ENCODE results near the gene RAP2B. TPM values are rescaled to one million over a fixed set of nuclear protein-coding genes. Genes with fewer than 3 reads are reported as not detected.

The RAP2B gene
- total and polyA plus RNA-seq, 2 donors (not counting 1 experiment from before 2014, with no cell fraction given): 2.8 to 16.9 TPM

GRCh38 chr3:153215497-153215896 is 53.5 kb downstream of the RAP2B start:
- H3K9me3 ChIP-seq (ENCODE audit: control extremely low read depth in 1 of 3, control insufficient read depth in 2 of 3, insufficient read depth in 1 of 3, low read length in 2 of 3): no peaks in the 10 kb centered on the region
- no peak overlapping the region for H3K4me2 ChIP-seq (replicated peaks; ENCODE audit: low read depth, low read length, poor library complexity, severe bottlenecking)
- Mint-ChIP-seq H3K27me3 (no peaks in the 10 kb centered on the region), H3K9me3 (ENCODE audit: insufficient read depth) (no peaks in the 10 kb centered on the region), H3K4me1 (peaks cover 18% of the 10 kb centered on the region), H3K4me3 (no peak overlapping the region), H3K27ac (no peak overlapping the region)
- H3K4me3 ChIP-seq (ENCODE audit: control extremely low read depth in 1 of 5, extremely low read depth in 1 of 5, insufficient read depth in 1 of 5, low read depth in 2 of 5, low read length in 4 of 5): no peak overlapping the region
- POLR2A ChIA-PET: no interaction called here
- no peak overlapping the region for H3K27ac ChIP-seq (ENCODE audit: low read length in 2 of 2)
- DNase-seq (no peak), ATAC-seq (ENCODE audit: low read depth) (no peak)
- no peak overlapping the region for H3K9ac ChIP-seq (ENCODE audit: low read length)
- TF ChIP-seq CTCF (IDR thresholded peaks at IDR 0.05) (no peak), EZH2 (IDR thresholded peaks at IDR 0.05; ENCODE audit: borderline replicate concordance, insufficient read depth, low read depth, low read length, poor library complexity, severe bottlenecking) (no peak)
- no peaks in the 10 kb centered on the region for H3K79me2 ChIP-seq (ENCODE audit: control insufficient read depth, insufficient read depth, low read length)
- CTCF ChIA-PET: no interaction called here
- H3K36me3 ChIP-seq (replicated peaks in 1 of 2; ENCODE audit: control extremely low read depth in 1 of 2, control insufficient read depth in 1 of 2, extremely low read depth in 1 of 2, insufficient read depth in 2 of 2, low read length in 1 of 2): no peaks in the 10 kb centered on the region
- no peak overlapping the region for H2AFZ ChIP-seq (ENCODE audit: insufficient read depth, low read depth, low read length, poor library complexity, severe bottlenecking)
- H3K4me1 ChIP-seq (ENCODE audit: control insufficient read depth in 2 of 2, insufficient read depth in 2 of 2, low read length in 2 of 2): peaks cover 2 to 4% of the 10 kb centered on the region in 2 donors
- no peaks in the 10 kb centered on the region for H3K27me3 ChIP-seq (replicated peaks in 1 of 4; ENCODE audit: control extremely low read depth in 1 of 4, control insufficient read depth in 3 of 4, insufficient read depth in 4 of 4, low read length in 3 of 4)
- no peaks in the 10 kb centered on the region for H4K20me1 ChIP-seq (ENCODE audit: control insufficient read depth, insufficient read depth, low read length, poor library complexity, severe bottlenecking)
- intact Hi-C loops (cut with micrococcal nuclease): no loop called here
- no CpG with 5 or more reads among the region's 1 CpG for WGBS (ENCODE audit: insufficient coverage)

- intact Hi-C loops (cut with micrococcal nuclease): no loop called here
- Histone ChIP-seq H3K27ac (ENCODE audit: low read length in 2 of 2) (no peak overlapping the region), H3K9me3 (ENCODE audit: control extremely low read depth in 1 of 3, control insufficient read depth in 2 of 3, insufficient read depth in 1 of 3, low read length in 2 of 3) (no peaks in the 10 kb centered on the region), H3K4me2 (replicated peaks; ENCODE audit: low read depth, low read length, poor library complexity, severe bottlenecking) (no peak overlapping the region), H3K4me3 (ENCODE audit: control extremely low read depth in 1 of 5, extremely low read depth in 1 of 5, insufficient read depth in 1 of 5, low read depth in 2 of 5, low read length in 4 of 5) (no peak overlapping the region), H3K9ac (ENCODE audit: low read length) (no peak overlapping the region), H3K36me3 (replicated peaks in 1 of 2; ENCODE audit: control extremely low read depth in 1 of 2, control insufficient read depth in 1 of 2, extremely low read depth in 1 of 2, insufficient read depth in 2 of 2, low read length in 1 of 2) (no peaks in the 10 kb centered on the region), H3K4me1 (ENCODE audit: control insufficient read depth in 2 of 2, insufficient read depth in 2 of 2, low read length in 2 of 2) (peaks cover 6 to 8% of the 10 kb centered on the region in 2 donors), H2AFZ (ENCODE audit: insufficient read depth, low read depth, low read length, poor library complexity, severe bottlenecking) (no peak overlapping the region), H3K27me3 (replicated peaks in 1 of 4; ENCODE audit: control extremely low read depth in 1 of 4, control insufficient read depth in 3 of 4, insufficient read depth in 4 of 4, low read length in 3 of 4) (no peaks in the 10 kb centered on the region), H4K20me1 (ENCODE audit: control insufficient read depth, insufficient read depth, low read length, poor library complexity, severe bottlenecking) (no peaks in the 10 kb centered on the region), H3K79me2 (ENCODE audit: control insufficient read depth, insufficient read depth, low read length) (no peaks in the 10 kb centered on the region)
- Mint-ChIP-seq H3K27ac (no peak overlapping the region), H3K9me3 (ENCODE audit: insufficient read depth) (no peaks in the 10 kb centered on the region), H3K4me1 (peaks cover 22% of the 10 kb centered on the region), H3K4me3 (no peak overlapping the region), H3K27me3 (no peaks in the 10 kb centered on the region)
- WGBS (ENCODE audit: insufficient coverage): 100% methylated on average over 3 of the region's 5 CpGs
- ChIA-PET POLR2A (no interaction called here), CTCF (no interaction called here)
- TF ChIP-seq EZH2 (IDR thresholded peaks at IDR 0.05; ENCODE audit: borderline replicate concordance, insufficient read depth, low read depth, low read length, poor library complexity, severe bottlenecking): no peak
- no peak for TF ChIP-seq CTCF (IDR thresholded peaks at IDR 0.05)
- no peak for DNase-seq
- no peak for ATAC-seq (ENCODE audit: low read depth)
These were observed 53.9 kb downstream of the RAP2B start for GRCh38 chr3:153215966-153216365.

All from B cell (primary cell).